Bronchial epithelial cell (primary cell): Measurements from ENCODE around the gene EEA1. TPM values are rescaled to one million over a fixed set of nuclear protein-coding genes. Genes with fewer than 3 reads are reported as not detected.

Experiments used
- DNase-seq: peaks from one replicate; pipeline ENCODE4 v3.0.0-alpha.2; 2010; ENCODE audit warnings: low read depth
- FAIRE-seq: peaks from 2 replicates; lab custom pipeline; 2011; peaks lifted over from hg19 to GRCh38; lab: Jason Lieb, UNC
- H3K27me3 ChIP-seq: 2 replicates; pipeline ENCODE4 v1.5.1; 2011; ENCODE audit warnings: low read length; ENCODE audit not compliant: control insufficient read depth, insufficient read depth
- H3K36me3 ChIP-seq: 2 replicates; pipeline ENCODE4 v1.5.1; 2011; ENCODE audit warnings: low read length; ENCODE audit not compliant: control insufficient read depth, insufficient read depth
- H3K4me3 ChIP-seq: 2 replicates; pipeline ENCODE4 v1.5.1; 2011; ENCODE audit warnings: mild to moderate bottlenecking, low read depth, low read length, control low read depth
- total RNA-seq: library from RNA; depleted of rRNA; stranded (reverse); fragments of >200 nt; gene quantifications from 2 replicates; pipeline ENCODE4 v1.2.1, GENCODE V29; 2014
- TF ChIP-seq, protein P1 (sequence below): IDR thresholded peaks from 2 replicates; pipeline ENCODE4 v1.5.1; 2011; ENCODE audit warnings: mild to moderate bottlenecking, moderate library complexity, low read length, control low read depth, inconsistent platforms; ENCODE audit not compliant: insufficient read depth, severe bottlenecking

Gene EEA1
- total RNA-seq, 1 donor from 2014 or later: 8.4 TPM

DNA sequence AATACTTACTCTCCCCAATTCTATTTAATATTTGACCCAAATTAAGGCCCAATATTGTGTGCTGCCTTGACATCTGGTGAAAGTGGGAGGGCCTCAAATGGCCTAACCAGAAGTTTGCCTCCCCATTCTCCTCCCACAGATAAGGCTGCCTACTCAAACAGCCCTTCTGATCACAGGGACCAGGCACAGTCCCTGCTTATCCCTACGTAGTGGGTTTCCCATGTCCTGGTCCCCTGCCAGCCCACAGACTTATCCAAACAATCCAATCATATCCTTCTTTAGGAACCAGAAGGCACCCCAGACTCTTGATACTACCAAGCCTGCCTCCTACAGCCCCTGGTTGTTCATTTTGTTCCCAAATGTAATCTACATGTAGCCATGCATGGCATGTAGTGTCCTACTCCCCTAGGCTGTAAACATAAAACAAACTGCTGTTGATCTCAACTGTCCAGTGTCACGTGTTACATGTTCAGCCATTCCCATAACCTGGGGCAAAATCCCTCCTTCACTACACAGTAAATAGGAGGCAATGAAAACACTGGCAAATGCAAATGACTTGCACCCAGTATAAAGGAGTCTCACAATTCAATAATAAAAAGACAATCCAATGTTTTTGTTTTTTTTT is 49.3 kb downstream of the EEA1 start:
- TF ChIP-seq, protein P1, sequence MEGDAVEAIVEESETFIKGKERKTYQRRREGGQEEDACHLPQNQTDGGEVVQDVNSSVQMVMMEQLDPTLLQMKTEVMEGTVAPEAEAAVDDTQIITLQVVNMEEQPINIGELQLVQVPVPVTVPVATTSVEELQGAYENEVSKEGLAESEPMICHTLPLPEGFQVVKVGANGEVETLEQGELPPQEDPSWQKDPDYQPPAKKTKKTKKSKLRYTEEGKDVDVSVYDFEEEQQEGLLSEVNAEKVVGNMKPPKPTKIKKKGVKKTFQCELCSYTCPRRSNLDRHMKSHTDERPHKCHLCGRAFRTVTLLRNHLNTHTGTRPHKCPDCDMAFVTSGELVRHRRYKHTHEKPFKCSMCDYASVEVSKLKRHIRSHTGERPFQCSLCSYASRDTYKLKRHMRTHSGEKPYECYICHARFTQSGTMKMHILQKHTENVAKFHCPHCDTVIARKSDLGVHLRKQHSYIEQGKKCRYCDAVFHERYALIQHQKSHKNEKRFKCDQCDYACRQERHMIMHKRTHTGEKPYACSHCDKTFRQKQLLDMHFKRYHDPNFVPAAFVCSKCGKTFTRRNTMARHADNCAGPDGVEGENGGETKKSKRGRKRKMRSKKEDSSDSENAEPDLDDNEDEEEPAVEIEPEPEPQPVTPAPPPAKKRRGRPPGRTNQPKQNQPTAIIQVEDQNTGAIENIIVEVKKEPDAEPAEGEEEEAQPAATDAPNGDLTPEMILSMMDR: no peak
- DNase-seq (no peak), FAIRE-seq (no peak)
- Histone ChIP-seq H3K4me3 (no peak overlapping the region), H3K27me3 (no peaks in the 10 kb centered on the region), H3K36me3 (no peaks in the 10 kb centered on the region)

GRCh38 chr12:92877904-92878303 is 51.2 kb downstream of the EEA1 start:
- TF ChIP-seq, protein P1: no peak
- FAIRE-seq (no peak), DNase-seq (no peak)
- Histone ChIP-seq H3K27me3 (no peaks in the 10 kb centered on the region), H3K4me3 (no peak overlapping the region), H3K36me3 (no peaks in the 10 kb centered on the region)

GRCh38 chr12:92876496-92876895 is 52.6 kb downstream of the EEA1 start:
- no peak for FAIRE-seq
- DNase-seq: no peak
- Histone ChIP-seq H3K27me3 (no peaks in the 10 kb centered on the region), H3K4me3 (no peak overlapping the region), H3K36me3 (no peaks in the 10 kb centered on the region)
- TF ChIP-seq, protein P1: no peak

DNA sequence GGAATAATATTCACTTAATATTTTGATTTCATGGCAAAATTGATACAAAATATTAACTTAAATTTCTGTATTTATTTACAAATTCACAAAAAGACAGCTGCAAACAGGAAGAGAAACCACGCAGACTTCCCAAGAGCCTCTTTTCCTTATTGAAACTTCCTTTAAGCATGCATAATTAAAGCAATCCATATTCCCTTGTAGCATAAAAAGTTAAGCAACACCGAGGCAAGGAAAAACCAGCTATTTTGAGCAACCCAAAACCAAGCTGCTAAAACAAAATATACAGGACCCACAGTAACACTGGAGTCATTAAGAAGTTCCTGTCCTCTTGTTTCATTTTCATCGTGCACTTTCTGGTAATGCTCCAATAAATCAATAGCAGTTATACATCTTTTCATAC is 58.0 kb downstream of the EEA1 start:
- FAIRE-seq: no peak
- Histone ChIP-seq H3K4me3 (no peak overlapping the region), H3K36me3 (no peaks in the 10 kb centered on the region), H3K27me3 (no peaks in the 10 kb centered on the region)
- TF ChIP-seq, protein P1: no peak
- no peak for DNase-seq

GRCh38 chr12:92866418-92866817 is 62.7 kb downstream of the EEA1 start:
- H3K27me3 ChIP-seq: no peaks in the 10 kb centered on the region
- H3K4me3 ChIP-seq: no peak overlapping the region
- no peak for FAIRE-seq
- TF ChIP-seq, protein P1: no peak
- no peaks in the 10 kb centered on the region for H3K36me3 ChIP-seq
- DNase-seq: peak; percentile 10

GRCh38 chr12:92863251-92863650 is 65.8 kb downstream of the EEA1 start:
- Histone ChIP-seq H3K4me3 (no peak overlapping the region), H3K27me3 (no peaks in the 10 kb centered on the region), H3K36me3 (no peaks in the 10 kb centered on the region)
- DNase-seq (no peak), FAIRE-seq (no peak)
- TF ChIP-seq, protein P1: no peak
